GM12891 (cell line): ENCODE results near the gene TCF7L2.
"Not testable (repeated sequence)": the region's sequence is repeated elsewhere in the genome, so short reads cannot be mapped to it uniquely, and the experiment has no call there.

Source experiments
- DNase-seq: peaks from one replicate; pipeline ENCODE4 v3.0.0; 2011; ENCODE audit warnings: low spot score; ENCODE audit not compliant: insufficient read length
- FAIRE-seq: peaks from 2 replicates; lab custom pipeline; 2011; peaks lifted over from hg19 to GRCh38; lab: Jason Lieb, UNC
- PAX5 ChIP-seq: IDR thresholded peaks from 2 replicates; pipeline ENCODE4 v1.6.1; 2011; ENCODE audit warnings: low read length, moderate library complexity, mild to moderate bottlenecking; ENCODE audit not compliant: insufficient read depth, severe bottlenecking
- POLR2A ChIP-seq: IDR thresholded peaks from 2 replicates; pipeline ENCODE4 v1.6.1; 2011; ENCODE audit warnings: low read depth, low read length, control low read depth
- POLR2AphosphoS5 ChIP-seq: IDR thresholded peaks from 2 replicates; pipeline ENCODE4 v1.6.1; 2011; ENCODE audit warnings: low read depth, low read length, control low read depth
- POU2F2 ChIP-seq: IDR thresholded peaks from 2 replicates; pipeline ENCODE4 v1.6.1; 2011; ENCODE audit warnings: low read depth, mild to moderate bottlenecking, control low read depth, low read length, moderate library complexity
- SPI1 ChIP-seq: IDR thresholded peaks from 2 replicates; pipeline ENCODE4 v1.6.1; 2011; ENCODE audit warnings: low read depth, low read length, control low read depth
- TAF1 ChIP-seq: IDR thresholded peaks from 2 replicates; pipeline ENCODE4 v1.6.1; 2011; ENCODE audit warnings: low read depth, low read length, control low read depth

Gene TCF7L2

GRCh38 chr10:113058523-113059370 lies 108.7 kb downstream of the TCF7L2 start:
- DNase-seq (no peak), FAIRE-seq (no peak)
- no peak for TF ChIP-seq SPI1
- TF ChIP-seq PAX5 = no peak
- TF ChIP-seq POLR2A = no peak
- no peak for TF ChIP-seq TAF1
- no peak for TF ChIP-seq POLR2AphosphoS5
- no peak for TF ChIP-seq POU2F2

DNA sequence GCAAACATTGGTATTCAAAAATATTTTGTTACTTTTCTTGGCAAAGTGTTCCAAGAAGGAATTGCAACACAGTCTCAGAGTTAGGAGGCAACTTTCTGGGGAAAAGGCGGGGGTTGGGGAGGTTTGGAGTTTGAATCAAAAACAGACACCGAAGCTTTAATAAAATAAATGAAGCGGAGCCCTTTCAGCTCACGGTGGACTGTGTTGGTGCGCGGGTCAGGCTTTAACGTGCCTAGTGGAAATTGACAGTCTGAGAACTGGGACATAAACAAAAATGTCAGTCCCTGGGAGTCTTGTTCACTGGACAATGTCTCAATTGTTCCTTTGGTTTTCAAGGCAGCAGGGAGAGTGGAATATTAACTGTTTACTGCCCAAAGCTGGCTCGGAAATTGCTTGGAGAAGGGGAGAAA lies 109.3 kb downstream of the TCF7L2 start:
- no peak for TF ChIP-seq POLR2A
- TF ChIP-seq SPI1 = no peak
- no peak for TF ChIP-seq TAF1
- TF ChIP-seq POU2F2 = no peak
- TF ChIP-seq POLR2AphosphoS5 = no peak
- TF ChIP-seq PAX5 = no peak
- no peak for FAIRE-seq
- no peak for DNase-seq

DNA sequence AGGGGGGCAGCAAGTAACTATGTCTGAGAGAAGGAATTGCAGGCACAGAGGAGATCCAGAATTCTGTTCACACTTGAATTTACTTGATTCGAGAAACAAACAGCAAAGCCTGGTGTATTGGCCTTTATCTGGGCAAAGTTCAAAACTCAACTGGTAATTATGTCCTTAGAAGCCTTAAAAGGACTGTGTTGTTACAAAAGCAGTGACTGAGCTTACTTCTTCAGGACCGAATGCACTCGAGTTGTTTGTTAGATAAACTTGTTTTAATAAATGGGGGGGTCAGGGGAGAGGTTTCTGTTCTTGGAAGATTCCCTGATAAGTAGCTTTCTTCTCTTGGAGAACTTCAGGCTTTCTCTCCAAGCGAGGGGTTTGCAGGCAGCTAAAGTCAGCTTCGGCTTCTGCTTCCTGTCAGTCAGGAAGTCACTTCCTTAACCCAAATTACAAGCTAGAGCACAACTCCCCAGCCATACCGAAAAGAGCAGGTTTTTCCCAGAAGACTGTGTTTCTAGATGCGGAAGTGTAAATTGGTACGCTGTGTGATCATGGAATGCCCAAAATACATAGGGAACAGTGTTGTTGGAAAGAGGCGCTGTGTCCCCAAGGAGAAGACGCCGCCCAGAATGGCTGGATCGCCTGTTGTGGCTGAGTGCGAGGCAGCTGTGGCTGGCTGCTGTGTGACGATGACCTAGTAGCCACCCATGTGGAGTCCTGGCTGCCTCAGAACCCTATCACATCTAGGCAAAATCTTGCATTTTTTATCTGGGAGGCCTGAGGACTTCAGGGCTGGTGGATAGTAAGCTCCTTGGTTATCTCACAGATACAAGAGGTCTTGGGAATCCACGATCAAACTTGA lies 110.4 kb downstream of the TCF7L2 start:
- TF ChIP-seq SPI1 = no peak
- no peak for TF ChIP-seq POLR2AphosphoS5
- no peak for TF ChIP-seq POU2F2
- TF ChIP-seq PAX5 = no peak
- no peak for TF ChIP-seq TAF1
- TF ChIP-seq POLR2A = no peak
- no peak for DNase-seq
- FAIRE-seq = no peak

GRCh38 chr10:113061054-113061430 lies 111.0 kb downstream of the TCF7L2 start:
- no peak for DNase-seq
- no peak for FAIRE-seq
- TF ChIP-seq POLR2AphosphoS5 = no peak
- TF ChIP-seq POU2F2 = no peak
- TF ChIP-seq POLR2A = no peak
- no peak for TF ChIP-seq TAF1
- TF ChIP-seq PAX5 = no peak
- no peak for TF ChIP-seq SPI1

GRCh38 chr10:113061557-113061956 lies 111.5 kb downstream of the TCF7L2 start:
- no peak for FAIRE-seq
- no peak for DNase-seq
- TF ChIP-seq TAF1 (no peak), SPI1 (no peak), POLR2A (no peak), POLR2AphosphoS5 (no peak), POU2F2 (no peak), PAX5 (no peak)

DNA sequence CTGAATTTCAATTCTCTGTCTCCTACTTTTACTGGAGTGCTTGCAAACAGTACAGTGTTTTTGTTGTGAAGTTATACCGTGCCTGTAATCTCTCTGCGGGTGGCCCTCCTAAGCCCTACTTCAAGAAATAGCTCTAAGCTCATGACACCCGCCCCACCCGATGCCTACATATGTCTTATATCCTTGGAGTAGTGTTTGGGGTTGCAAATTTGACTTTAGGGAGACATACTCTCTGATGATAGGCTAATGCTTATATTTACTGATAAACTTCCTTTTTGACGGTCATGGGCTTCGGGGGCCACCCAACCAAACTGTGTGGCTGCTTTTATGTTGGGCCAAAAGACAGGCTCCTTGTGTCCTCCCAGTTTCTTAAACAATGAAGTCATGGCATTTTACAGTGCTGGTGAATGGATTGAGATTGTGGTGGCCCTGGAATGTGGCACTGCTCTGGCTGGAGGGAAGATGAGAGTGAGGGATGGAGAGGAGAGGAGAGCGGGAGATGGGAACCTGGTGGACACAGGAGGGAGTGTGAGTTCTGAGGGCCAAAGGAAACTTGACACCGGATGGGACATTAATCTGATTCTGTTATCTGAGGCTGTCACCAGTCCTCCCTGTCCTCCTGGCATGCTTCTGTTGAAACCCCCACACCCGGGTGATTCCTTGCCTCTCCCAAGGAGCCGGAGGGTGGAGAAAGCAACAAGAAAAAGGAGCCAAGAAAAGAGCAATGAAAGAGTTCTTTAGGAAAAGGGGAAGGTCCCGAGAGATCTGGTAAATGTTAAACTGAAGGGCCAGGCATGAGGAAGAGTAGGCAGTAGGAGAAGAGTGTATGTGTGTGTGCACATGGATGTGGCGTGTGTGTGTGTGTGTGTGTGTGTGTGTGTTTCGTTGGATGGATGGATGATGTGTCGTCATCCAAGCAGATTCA lies 113.3 kb downstream of the TCF7L2 start:
- TF ChIP-seq POU2F2 = no peak
- TF ChIP-seq PAX5 = no peak
- TF ChIP-seq TAF1 = no peak
- no peak for TF ChIP-seq SPI1
- TF ChIP-seq POLR2AphosphoS5 = no peak
- TF ChIP-seq POLR2A = no peak
- FAIRE-seq = no peak
- DNase-seq = no peak

DNA sequence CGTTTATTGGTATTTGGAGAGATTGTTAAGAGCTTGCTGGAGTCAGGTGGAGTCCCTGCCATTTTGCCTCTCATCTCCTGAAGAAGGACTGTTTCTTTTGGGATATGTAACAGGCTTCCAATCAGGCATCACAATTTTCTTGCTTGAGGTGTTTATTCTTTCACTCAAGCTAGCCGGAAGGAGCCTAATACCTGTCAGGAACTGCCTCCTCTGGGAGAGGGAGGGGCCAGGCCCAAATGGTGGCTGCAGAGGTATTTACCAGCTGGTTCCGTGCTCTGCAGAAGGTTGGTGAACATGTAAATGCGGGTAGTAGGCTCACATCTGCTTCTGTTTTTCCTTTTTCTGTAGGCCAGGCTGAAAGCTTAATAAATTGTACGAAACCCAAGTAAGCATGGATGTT lies 114.0 kb downstream of the TCF7L2 start:
- TF ChIP-seq POU2F2 (no peak), SPI1 (no peak), POLR2AphosphoS5 (no peak), TAF1 (no peak), POLR2A (no peak), PAX5 (no peak)
- DNase-seq = no peak
- FAIRE-seq = no peak

GRCh38 chr10:113066120-113066519 lies 116.1 kb downstream of the TCF7L2 start:
- DNase-seq, FAIRE-seq: not testable (repeated sequence)

- FAIRE-seq (no peak), DNase-seq (no peak)
- TF ChIP-seq SPI1 (no peak), POLR2AphosphoS5 (no peak)
Observed at GRCh38 chr10:113066561-113067312, 116.7 kb downstream of the TCF7L2 start.
